NCI-H446 (cell line): ENCODE results near the gene AQR.
"Not testable (repeated sequence)": the region's sequence is repeated elsewhere in the genome, so short reads cannot be mapped to it uniquely, and the experiment has no call there.

Experiments
- DNase-seq, 2 experiments: peaks; one replicate each; lab custom pipeline; 2025; lab: John Stamatoyannopoulos, UW

AQR gene

DNA sequence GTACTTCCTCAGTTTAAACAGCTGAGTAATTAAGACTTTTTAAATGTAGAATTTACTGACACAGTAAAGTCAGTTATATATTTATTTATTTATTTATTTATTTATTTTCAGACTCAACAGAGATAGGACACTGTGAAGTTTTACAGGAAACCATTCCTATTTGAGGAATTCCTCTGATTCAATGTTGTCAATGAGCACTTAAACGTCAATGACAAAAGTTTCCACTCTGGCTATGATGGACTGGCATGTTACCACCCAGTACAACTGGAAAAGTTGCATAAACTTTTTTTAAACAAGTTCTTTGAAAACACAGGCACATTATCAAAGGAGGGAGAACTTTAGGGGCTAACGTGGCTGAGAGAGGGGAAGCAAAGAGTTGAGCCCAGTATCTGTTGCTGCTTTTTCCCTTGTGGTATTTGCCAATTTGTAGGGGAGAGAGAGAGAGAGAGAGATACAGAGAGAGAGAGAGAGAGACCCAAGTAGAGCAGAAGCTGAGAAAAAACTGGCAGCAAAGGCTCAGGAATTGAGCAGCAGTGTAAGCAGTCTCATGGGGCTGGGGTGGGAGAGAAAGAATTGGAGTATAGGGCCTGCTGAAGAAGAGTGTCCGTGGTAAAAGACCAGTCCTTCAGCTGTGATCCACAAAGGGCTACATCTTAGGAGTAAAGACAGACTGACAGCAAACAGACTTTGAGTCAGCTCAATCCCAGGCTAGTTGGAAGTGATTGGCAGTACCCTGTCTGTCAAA is 155.9 kb downstream of the AQR start:
- no peak for DNase-seq

DNA sequence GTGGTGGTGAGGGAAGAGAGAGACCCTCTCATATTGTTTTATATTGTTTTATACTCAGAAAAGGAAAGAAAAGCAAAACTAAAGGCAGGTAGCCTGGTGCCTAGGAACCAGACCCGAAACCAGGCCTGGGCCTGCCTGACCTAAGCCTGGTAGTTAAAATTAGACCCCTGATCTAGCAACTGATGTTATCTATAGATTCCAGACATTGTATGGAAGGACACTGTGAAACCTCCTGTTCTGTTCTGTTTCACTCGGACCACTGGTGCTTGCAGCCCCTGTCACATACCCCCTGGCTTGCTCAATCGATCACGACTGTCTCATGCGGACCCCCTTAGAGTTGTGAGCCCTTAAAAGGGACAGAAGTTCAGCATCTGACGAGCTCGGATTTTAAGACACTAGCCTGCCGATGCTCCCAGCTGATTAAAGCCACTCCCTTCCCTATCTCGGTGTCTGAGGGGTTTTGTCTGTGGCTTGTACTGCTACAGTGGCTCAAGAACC is 156.6 kb downstream of the AQR start:
- DNase-seq, result not testable (repeated sequence)

DNA sequence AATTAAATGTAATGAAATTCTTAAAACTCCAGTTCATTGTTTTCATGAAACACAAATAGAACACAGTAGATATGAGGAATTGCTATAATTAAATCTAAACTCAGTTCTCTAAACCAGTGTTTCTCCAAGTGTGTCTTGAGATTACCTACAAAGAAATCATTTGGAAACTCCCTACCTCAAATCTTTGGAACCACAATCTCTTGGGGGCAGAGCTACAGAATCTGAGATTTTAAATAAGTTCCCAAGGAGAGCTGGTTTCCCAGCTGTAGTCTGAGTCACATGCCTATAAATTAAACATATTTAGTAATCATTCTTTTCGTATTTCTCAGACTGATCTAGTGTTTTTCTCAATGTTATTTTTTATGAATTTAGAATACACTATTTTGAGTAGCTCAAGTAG is 157.2 kb downstream of the AQR start:
- no peak for DNase-seq

DNA sequence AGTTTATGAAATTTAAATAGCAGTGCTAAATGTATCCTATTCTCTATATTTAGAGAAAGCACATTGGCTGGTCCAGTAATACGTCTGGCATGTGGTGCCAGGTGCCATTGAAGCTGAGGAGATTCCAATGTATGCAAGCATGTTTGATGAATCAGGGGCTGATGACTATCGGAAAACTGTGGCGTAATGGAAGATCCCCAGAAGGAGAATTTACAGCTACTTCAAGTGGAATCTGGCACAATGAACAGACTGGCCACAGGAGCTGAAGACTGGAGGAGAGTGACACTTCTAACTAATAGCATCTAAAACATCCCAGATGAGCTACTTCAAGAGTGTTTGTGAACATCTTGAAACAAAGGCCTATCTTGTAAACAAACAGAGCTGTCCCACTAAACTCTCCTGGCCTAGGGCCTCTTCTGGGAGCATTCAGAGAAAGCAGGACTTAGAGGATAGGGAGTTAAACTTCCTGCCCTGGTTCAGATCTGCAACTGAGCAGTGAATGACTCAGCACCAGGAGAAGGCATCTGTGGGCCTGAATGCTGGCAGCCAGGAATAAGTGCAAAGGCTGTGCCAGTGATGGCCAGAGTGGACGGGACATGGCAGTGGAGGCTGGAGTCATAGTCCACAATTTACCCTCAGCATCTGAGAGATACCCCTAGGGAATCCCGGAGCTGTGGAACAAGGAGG is 159.0 kb downstream of the AQR start:
- DNase-seq, result no peak

DNA sequence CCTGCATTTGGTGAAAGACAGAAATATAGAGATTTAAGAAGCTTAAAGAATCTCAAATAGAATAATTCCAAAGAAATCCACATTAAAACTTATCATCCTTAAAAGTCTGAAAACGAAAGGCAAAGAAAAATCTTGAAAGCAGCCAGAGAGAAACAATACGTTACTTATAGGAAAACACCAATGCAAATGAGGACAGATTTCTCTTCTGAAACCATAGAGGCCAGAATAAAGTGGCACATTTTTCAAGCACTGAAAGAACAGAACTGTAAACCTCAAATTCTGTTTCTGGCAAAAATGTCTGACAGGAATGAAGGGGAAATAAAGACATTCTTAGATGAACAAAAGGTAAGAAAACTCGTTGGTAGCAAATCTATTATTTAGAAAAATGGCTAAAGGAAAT is 160.4 kb downstream of the AQR start:
- no peak for DNase-seq

DNA sequence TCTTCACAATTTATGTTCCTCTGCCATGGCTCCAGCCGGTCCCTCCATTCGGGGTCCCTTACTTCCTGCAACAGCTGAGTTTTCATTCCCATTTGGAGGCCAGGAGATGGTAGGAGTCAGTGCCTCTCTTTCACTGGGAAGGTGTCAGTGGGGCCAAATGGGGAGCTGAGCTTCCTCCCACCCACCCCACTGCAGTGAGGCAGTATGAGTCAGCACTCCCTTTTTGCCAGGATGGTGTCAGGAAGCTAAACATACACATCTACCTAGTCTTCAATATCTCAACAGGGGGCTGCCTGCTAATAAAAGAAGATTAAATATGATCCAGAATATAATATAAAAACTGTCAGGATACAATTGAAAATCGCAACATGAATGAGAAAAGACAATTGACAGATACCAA is 161.5 kb downstream of the AQR start:
- no peak for DNase-seq

DNA sequence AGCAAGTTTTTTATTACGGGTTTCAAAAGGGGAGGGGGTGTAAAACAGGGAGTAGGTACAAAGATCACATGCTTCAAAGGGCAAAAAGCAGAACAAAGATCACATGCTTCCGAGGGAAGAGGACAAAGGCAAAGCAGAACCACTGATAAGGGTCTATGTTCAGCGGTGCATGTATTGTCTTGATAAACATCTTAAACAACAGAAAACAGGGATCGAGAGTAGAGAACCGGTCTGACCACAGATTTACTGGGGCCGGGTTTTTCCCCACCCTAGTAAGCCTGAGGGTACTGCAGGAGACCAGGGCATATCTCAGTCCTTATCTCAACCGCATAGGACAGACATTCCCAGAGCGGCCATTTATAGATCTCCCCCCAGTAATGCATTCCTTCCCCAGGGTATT is 162.3 kb downstream of the AQR start:
- DNase-seq, result not testable (repeated sequence)

DNA sequence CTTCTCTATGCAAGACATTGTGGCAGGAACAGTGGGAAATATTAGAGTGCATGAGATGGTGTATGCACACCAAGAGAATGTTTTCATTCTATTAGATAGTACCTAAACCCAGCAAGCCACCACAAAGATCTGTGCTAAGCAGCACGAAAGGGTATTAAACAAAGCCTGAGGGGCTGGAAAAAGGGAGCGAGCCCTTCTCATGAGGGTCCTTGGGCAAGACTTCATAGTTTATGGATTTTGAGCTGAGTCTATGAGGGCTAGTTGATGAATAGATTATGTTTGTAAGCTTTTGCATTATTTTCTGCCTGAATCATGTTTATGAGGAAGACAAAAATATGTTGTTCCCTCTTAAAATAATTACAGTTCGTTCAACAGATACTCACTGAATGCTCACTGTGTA is 164.8 kb downstream of the AQR start:
- DNase-seq, result no peak

DNA sequence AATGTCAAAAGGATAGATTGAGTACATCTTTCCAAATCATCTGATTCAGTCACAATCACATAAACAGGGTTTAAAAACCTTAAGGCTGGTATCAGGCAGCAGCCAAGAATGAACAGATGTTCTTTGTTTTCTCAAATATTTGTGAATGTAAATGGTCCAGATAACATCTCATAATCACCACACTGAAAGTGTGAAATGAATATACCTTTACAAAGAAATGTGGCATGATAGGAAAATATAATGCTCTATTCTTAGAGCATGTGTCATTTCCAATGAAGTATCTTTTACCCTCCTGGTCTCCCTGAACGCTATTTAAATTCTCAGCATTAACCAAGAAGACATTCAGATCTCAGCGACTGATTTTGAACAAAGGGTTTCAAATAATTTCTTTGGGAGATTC is 165.4 kb downstream of the AQR start:
- DNase-seq, result peak in 1 of 2 experiments; percentile 1

DNA sequence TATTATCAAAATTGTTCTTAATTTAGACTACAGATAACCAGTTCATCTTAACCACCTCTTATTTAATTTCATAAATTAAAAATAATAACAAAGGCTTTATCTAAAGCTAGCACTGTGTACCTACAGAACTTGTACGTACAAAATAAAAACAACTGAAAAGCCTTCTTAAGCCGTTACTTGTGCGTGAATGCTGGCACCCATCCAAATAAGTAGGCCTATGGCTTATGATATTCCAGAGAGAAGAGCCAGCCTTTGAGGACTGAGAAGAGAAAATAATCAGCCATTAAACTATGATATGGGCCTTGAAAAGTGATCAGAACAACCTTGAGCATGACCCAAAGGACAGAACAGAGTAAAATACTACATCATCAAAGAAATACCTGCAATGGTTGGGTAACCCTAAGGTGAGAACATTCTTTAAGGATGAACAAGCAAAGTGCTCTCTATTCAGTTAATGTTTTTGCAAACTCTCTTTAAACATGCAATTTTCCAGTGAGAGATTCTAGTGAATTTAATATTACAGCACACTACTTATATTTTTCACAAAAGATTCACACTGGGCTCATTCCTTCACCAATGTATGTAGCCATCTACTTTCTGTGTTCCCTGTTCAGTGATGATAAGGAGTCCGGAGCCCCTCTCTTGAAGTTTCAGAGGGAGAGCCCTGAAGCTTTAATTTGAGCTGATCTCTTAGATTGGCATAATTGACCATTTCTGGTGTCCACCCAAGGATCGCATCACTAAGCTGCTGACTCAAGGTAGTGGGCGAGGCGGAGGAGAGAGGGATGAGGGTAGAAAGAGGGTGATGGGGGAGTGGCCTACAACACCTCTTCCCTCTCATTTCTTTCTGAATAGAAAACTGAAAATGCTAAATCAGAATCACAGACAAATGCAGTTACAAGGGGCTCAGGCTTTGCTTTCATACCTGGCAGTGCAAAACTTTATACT is 166.5 kb downstream of the AQR start:
- DNase-seq, result no peak

DNA sequence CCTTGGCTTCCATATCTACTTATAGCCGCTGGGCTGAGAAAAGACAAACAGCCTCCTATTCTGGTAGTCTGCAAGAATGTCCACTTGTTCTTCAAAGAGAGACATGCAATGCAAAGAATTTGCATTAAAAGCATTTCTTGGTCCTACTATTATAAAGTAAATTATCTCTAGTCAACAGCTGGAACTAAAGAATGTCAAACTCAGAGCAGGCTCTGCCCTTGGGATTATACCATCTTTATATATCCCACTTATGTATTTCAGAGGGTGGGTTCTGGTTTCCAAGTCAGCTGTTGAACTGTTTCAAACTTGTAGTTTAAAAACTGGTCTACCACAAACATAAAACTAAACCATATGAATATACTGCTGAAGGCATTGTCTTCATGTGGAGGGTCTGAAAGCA is 167.2 kb downstream of the AQR start:
- DNase-seq, result no peak
